ENCODE results near the gene TMEM41A. TPM values are rescaled to one million over a fixed set of nuclear protein-coding genes. Genes with fewer than 3 reads are reported as not detected.

The TMEM41A gene
- total and polyA plus RNA-seq, 7 donors = 6.5 to 16.6 (median 11.4) TPM

- WGBS, 3 donors = 82 to 89% (median 84%) methylated on average over 4 of the region's 4 CpGs
- Histone ChIP-seq H3K27me3 (ENCODE audit: insufficient read depth in 3 of 3, low read length in 2 of 3) (peaks cover 0 to 2% (median 0%) of the 10 kb centered on the region in 3 donors), H3K4me1 (no peaks in the 10 kb centered on the region), H3K27ac (no peak overlapping the region), H3K9me3 (no peaks in the 10 kb centered on the region), H3K36me3 (ENCODE audit: insufficient read depth in 1 of 2, low read depth in 1 of 2) (no peaks in the 10 kb centered on the region), H3K4me3 (no peak overlapping the region)
- TF ChIP-seq, protein P1, sequence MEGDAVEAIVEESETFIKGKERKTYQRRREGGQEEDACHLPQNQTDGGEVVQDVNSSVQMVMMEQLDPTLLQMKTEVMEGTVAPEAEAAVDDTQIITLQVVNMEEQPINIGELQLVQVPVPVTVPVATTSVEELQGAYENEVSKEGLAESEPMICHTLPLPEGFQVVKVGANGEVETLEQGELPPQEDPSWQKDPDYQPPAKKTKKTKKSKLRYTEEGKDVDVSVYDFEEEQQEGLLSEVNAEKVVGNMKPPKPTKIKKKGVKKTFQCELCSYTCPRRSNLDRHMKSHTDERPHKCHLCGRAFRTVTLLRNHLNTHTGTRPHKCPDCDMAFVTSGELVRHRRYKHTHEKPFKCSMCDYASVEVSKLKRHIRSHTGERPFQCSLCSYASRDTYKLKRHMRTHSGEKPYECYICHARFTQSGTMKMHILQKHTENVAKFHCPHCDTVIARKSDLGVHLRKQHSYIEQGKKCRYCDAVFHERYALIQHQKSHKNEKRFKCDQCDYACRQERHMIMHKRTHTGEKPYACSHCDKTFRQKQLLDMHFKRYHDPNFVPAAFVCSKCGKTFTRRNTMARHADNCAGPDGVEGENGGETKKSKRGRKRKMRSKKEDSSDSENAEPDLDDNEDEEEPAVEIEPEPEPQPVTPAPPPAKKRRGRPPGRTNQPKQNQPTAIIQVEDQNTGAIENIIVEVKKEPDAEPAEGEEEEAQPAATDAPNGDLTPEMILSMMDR (IDR thresholded peaks at IDR 0.05) = no peak
- intact Hi-C loops (cut with DNase I) = no loop called here
- ATAC-seq (no peak), DNase-seq (no peak)
Observed at GRCh38 chr3:185511711-185512110, 12.9 kb upstream of the TMEM41A start.

- 68 to 74% (median 70%) methylated on average over 19 of the region's 19 CpGs for WGBS, 3 donors
- Histone ChIP-seq H3K4me3 (no peak overlapping the region), H3K9me3 (no peaks in the 10 kb centered on the region), H3K27me3 (ENCODE audit: insufficient read depth in 3 of 3, low read length in 2 of 3) (peaks cover 0 to 2% (median 0%) of the 10 kb centered on the region in 3 donors), H3K36me3 (ENCODE audit: insufficient read depth in 1 of 2, low read depth in 1 of 2) (no peaks in the 10 kb centered on the region), H3K27ac (no peak overlapping the region), H3K4me1 (no peaks in the 10 kb centered on the region)
- DNase-seq (no peak), ATAC-seq (no peak)
- TF ChIP-seq, protein P1 (IDR thresholded peaks at IDR 0.05) = no peak
- intact Hi-C loops (cut with DNase I) = no loop called here
Observed at GRCh38 chr3:185508335-185508991, 9.6 kb upstream of the TMEM41A start.

- no peak overlapping the region for H3K27ac ChIP-seq
- DNase-seq (no peak), ATAC-seq (no peak)
- intact Hi-C loops (cut with DNase I) = no loop called here
- TF ChIP-seq, protein P1 (IDR thresholded peaks at IDR 0.05) = no peak
- WGBS, 3 donors = 54 to 60% (median 57%) methylated on average over 6 of the region's 6 CpGs
- peaks cover 0 to 2% (median 0%) of the 10 kb centered on the region in 3 donors for H3K27me3 ChIP-seq (ENCODE audit: insufficient read depth in 3 of 3, low read length in 2 of 3)
- no peaks in the 10 kb centered on the region for H3K36me3 ChIP-seq (ENCODE audit: insufficient read depth in 1 of 2, low read depth in 1 of 2)
- H3K9me3 ChIP-seq = no peaks in the 10 kb centered on the region
- H3K4me3 ChIP-seq = no peak overlapping the region
- no peaks in the 10 kb centered on the region for H3K4me1 ChIP-seq
Observed at GRCh38 chr3:185507883-185508282, 9.0 kb upstream of the TMEM41A start.

- H3K27ac ChIP-seq = no peak overlapping the region
- H3K9me3 ChIP-seq = no peaks in the 10 kb centered on the region
- no peak overlapping the region for H3K4me3 ChIP-seq
- TF ChIP-seq, protein P1 (IDR thresholded peaks at IDR 0.05) = no peak
- DNase-seq (no peak), ATAC-seq (no peak)
- WGBS, 3 donors = 60 to 73% (median 61%) methylated on average over 3 of the region's 3 CpGs
- no peaks in the 10 kb centered on the region for H3K36me3 ChIP-seq (ENCODE audit: insufficient read depth in 1 of 2, low read depth in 1 of 2)
- intact Hi-C loops (cut with DNase I) = no loop called here
- H3K27me3 ChIP-seq (ENCODE audit: insufficient read depth in 3 of 3, low read length in 2 of 3) = no peaks in the 10 kb centered on the region
- H3K4me1 ChIP-seq = no peaks in the 10 kb centered on the region
Observed at GRCh38 chr3:185504636-185505035, 5.8 kb upstream of the TMEM41A start.

GRCh38 chr3:185503521-185503920, 4.7 kb upstream of the TMEM41A start:
- TF ChIP-seq, protein P1 (IDR thresholded peaks at IDR 0.05) = no peak
- DNase-seq = no peak
- intact Hi-C loops (cut with DNase I) = no loop called here

More at GRCh38 chr3:185503521-185503920, 4.7 kb upstream of the TMEM41A start:
- Histone ChIP-seq H3K9me3 (no peaks in the 10 kb centered on the region), H3K27me3 (ENCODE audit: insufficient read depth in 3 of 3, low read length in 2 of 3) (no peaks in the 10 kb centered on the region), H3K4me3 (no peak overlapping the region), H3K36me3 (ENCODE audit: insufficient read depth in 1 of 2, low read depth in 1 of 2) (no peaks in the 10 kb centered on the region), H3K27ac (no peak overlapping the region), H3K4me1 (peaks cover 3% of the 10 kb centered on the region)
- 65 to 82% (median 71%) methylated on average over 1 of the region's 1 CpG for WGBS, 3 donors
- no peak for ATAC-seq

Measured in psoas muscle (tissue), 8 donors.